ENCODE results near the gene TMEM120A. TPM values are rescaled to one million over a fixed set of nuclear protein-coding genes. Genes with fewer than 3 reads are reported as not detected.

Gene TMEM120A
- total RNA-seq (2022; extraction: Qiagen RNA extraction; ENCODE audit: low read depth): 33.0 to 44.3 TPM (median 42.8 TPM) in 5 replicates

DNA sequence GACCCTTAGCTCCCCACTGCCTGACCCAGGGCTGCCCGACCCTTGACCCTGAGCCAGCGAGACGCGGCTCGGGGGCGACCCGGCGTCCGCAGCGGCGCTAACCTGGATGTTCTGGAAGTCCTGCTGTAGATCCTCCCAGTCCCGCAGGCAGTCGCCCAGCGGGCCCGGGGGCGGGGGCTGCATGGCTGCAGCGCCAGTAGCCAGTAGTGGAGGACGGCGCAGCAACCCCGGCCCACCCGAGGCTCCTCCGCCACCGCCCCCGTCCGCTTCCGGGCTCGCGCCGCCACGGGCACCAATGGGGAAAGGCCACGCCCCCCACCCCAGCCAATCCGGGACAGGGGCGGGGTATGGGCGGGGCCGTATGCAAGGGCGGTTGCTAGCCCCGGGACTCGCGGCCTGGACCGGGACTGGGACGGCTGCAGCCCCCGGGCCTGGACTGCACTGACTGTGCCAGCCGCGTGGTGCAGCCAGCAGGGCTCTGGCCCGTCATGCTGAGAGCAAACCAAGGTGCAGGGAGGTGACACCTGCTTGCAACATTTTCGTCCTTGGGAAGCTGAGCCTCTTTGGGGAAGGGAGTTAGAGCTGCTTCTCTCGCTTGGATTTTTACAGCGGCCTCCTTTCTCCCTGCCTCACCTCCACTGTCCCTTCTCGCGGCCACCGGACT lies at the start of gene TMEM120A:
TMEM120A (minus strand) TSS at position 208 of the 664 bp plus-strand sequence; CDS start at position 183, 25 bp downstream.

Other genes starting within 250 kb of the TMEM120A start
- gene CCL26, start 222.4 kb downstream of the TMEM120A start, total RNA-seq (2022; extraction: Qiagen RNA extraction; ENCODE audit: low read depth): 7.6 to 14.5 TPM (median 8.5 TPM) in 5 replicates
- not detected in 5 replicates for gene CCL24, start 180.8 kb downstream of the TMEM120A start, total RNA-seq (2022; extraction: Qiagen RNA extraction; ENCODE audit: low read depth)
- 76.1 to 96.8 TPM (median 88.8 TPM) in 5 replicates for gene RHBDD2, start 115.6 kb downstream of the TMEM120A start, total RNA-seq (2022; extraction: Qiagen RNA extraction; ENCODE audit: low read depth)
- gene POR, start 79.4 kb downstream of the TMEM120A start, total RNA-seq (2022; extraction: Qiagen RNA extraction; ENCODE audit: low read depth): 119 to 162 TPM (median 158 TPM) in 5 replicates
- gene STYXL1, start 53.4 kb upstream of the TMEM120A start, total RNA-seq (2022; extraction: Qiagen RNA extraction; ENCODE audit: low read depth): 38.4 to 42.4 TPM (median 39.6 TPM) in 5 replicates
- 312 to 428 TPM (median 360 TPM) in 5 replicates for gene MDH2, start 53.5 kb upstream of the TMEM120A start, total RNA-seq (2022; extraction: Qiagen RNA extraction; ENCODE audit: low read depth)
- 5.6 to 8.2 TPM (median 7.6 TPM) in 5 replicates for gene SRRM3, start 207.3 kb upstream of the TMEM120A start, total RNA-seq (2022; extraction: Qiagen RNA extraction; ENCODE audit: low read depth)

All from A549 treated with CpdA at 1 μM for 4 hours (cell line).